Spleen (tissue), 7 donors: ENCODE data around the gene SLC25A11.

Source experiments
- CTCF ChIP-seq, 11 experiments: fragments of 200-600 bp in 7 of 11; fragments of 450-650 bp in 4 of 11; sonication (generic) in 4 of 11; IDR thresholded peaks in 8 of 11; conservative IDR thresholded peaks in 3 of 11; 1 replicate in 7 of 11; 2 replicates in 4 of 11; pipeline versions ENCODE4 v1.4.0 to v1.8.0; 2016 to 2021; ENCODE audit warnings: antibody characterized with exemption in 11 of 11, inconsistent platforms in 4 of 11, mild to moderate bottlenecking in 1 of 11
- POLR2A ChIP-seq, 3 donors: fragments of 450-650 bp; IDR thresholded peaks; one replicate each; pipeline ENCODE4 v1.5.1; 2017; ENCODE audit warnings: antibody characterized with exemption in 3 of 3, mild to moderate bottlenecking in 1 of 3
- POLR2AphosphoS5 ChIP-seq, 3 donors: sonication (generic); formaldehyde crosslinking; IDR thresholded peaks; one replicate each; pipeline ENCODE4 v1.5.1; 2017; ENCODE audit warnings: antibody characterized with exemption in 3 of 3
- donor health status: DM: no; HTN: no; CAD: no; lungs with moderate emphysema.
- donor health status: DM: no; HTN: no; CAD: no.
- donor health status: DM: no; HTN: no; CAD: no.

DNA sequence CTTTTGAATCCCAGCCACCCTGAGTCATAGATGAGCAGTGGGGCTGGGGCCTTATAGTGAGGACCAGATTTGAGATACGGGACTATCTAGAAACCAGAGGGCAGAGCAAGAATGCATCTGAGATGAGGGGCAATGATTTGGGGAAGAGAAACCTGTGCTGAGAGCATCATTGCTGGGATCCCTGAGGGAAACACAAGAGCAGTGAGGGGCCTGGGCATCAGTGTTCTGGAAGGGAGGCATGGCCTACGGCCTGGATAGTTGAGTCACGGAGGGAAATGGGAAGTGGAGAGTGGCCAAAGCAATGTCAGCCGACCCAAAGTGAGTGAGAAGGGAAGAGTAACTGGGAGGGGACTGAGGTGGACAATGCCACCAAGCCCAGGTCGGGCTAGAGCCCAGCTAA lies 42.5 kb upstream of the SLC25A11 start:
- TF ChIP-seq CTCF (IDR thresholded peaks at IDR 0.05 in 8 of 11, conservative IDR thresholded peaks at IDR 0.05 in 3 of 11): no peak
- no peak for TF ChIP-seq POLR2AphosphoS5 (IDR thresholded peaks at IDR 0.05)
- no peak for TF ChIP-seq POLR2A (IDR thresholded peaks at IDR 0.05)
